Measurements from ENCODE around the gene WNK1.

- TF ChIP-seq CTCF (IDR thresholded peaks at IDR 0.05; ENCODE audit: low read depth, low read length) (no peak), EZH2phosphoT487 (IDR thresholded peaks at IDR 0.05; ENCODE audit: low read depth) (no peak)
These were observed 153.7 kb downstream of the WNK1 start for GRCh38 chr12:906062-906585.
